Transverse colon (tissue), 4 donors: ENCODE data around the gene PGR. TPM values are rescaled to one million over a fixed set of nuclear protein-coding genes. Genes with fewer than 3 reads are reported as not detected.

ENCODE experiments used
- DNase-seq: peaks from one replicate; pipeline ENCODE4 v3.0.0-alpha.2; 2019
- H3K27ac ChIP-seq, 4 donors: fragments of 200-600 bp; sonication (generic); 2 replicates each; pipeline ENCODE4 v1.5.1; 2016 to 2018; ENCODE audit warnings: inconsistent platforms in 4 of 4
- H3K27me3 ChIP-seq: fragments of 200-600 bp; sonication (generic); 2 replicates; pipeline ENCODE4 v1.5.1; 2017; ENCODE audit warnings: inconsistent platforms
- H3K36me3 ChIP-seq, 4 donors: fragments of 200-600 bp; sonication (generic); 2 replicates each; pipeline ENCODE4 v1.5.1; 2017 to 2019; ENCODE audit warnings: inconsistent platforms in 4 of 4
- H3K4me1 ChIP-seq, 4 donors: fragments of 200-600 bp; sonication (generic); 2 replicates each; pipeline ENCODE4 v1.5.1; 2017 to 2020; ENCODE audit warnings: inconsistent platforms in 4 of 4
- H3K4me3 ChIP-seq, 4 donors: fragments of 200-600 bp; sonication (generic); 1 replicate in 1 of 4; 2 replicates in 3 of 4; pipeline versions ENCODE4 v1.5.1 to v1.6.1; 2017 to 2019; ENCODE audit warnings: inconsistent platforms in 4 of 4
- H3K9me3 ChIP-seq, 2 donors: fragments of 200-600 bp; sonication (generic); 2 replicates each; pipeline ENCODE4 v1.5.1; 2017 to 2019; ENCODE audit warnings: inconsistent platforms in 2 of 2
- EP300 ChIP-seq: sonication (generic); formaldehyde crosslinking; IDR thresholded peaks from one replicate; pipeline ENCODE4 v1.6.1; 2017; ENCODE audit warnings: antibody characterized with exemption, low read depth
- POLR2A ChIP-seq: fragments of 450-650 bp; IDR thresholded peaks from one replicate; pipeline ENCODE4 v1.6.1; 2016; ENCODE audit warnings: antibody characterized with exemption, mild to moderate bottlenecking, moderate library complexity
- POLR2AphosphoS5 ChIP-seq, 3 donors: sonication (generic); formaldehyde crosslinking; IDR thresholded peaks; one replicate each; pipeline ENCODE4 v1.6.1; 2016; ENCODE audit warnings: antibody characterized with exemption in 3 of 3
- WGBS, 2 donors: methylation state at CpG; one replicate each; pipeline ENCODE4 v1.1.5; 2018; ENCODE audit warnings: low coverage in 1 of 2; 5-methylcytosine and 5-hydroxymethylcytosine counted together
- in situ Hi-C, 4 donors: fragments of 200-750 bp; cut with MboI; loops; one replicate each; pipeline versions ENCODE4 v1.15.0 to v1.15.1; 2017; ENCODE audit warnings: low sequenced_read_pairs in 3 of 4, low pct_ligation_motif_present in 1 of 4, low pct_unique_long_range_greater_than_20kb in 1 of 4
- intact Hi-C: fragments of 100-400 bp; cut with DNase I; formaldehyde crosslinking; loops from one replicate; pipeline ENCODE4 v1.15.1; 2023; ENCODE audit warnings: low total_unique reads
- total RNA-seq, 4 donors: library from RNA; depleted of rRNA; stranded (reverse); fragments of >200 nt; gene quantifications; one replicate each; pipeline ENCODE4 v1.1.0, GENCODE V29; 2016
- TF ChIP-seq, protein P1 (sequence below), 5 experiments: fragments of 200-600 bp in 3 of 5; fragments of 450-650 bp in 2 of 5; sonication (generic) in 3 of 5; IDR thresholded peaks; 1 replicate in 2 of 5; 2 replicates in 3 of 5; pipeline ENCODE4 v1.5.1; 2016 to 2017; ENCODE audit warnings: antibody characterized with exemption in 5 of 5, inconsistent platforms in 3 of 5, mild to moderate bottlenecking in 2 of 5, moderate library complexity in 1 of 5

Gene PGR
- total RNA-seq, 4 donors from 2014 or later: 0.95 to 8.0 (median 1.7) TPM

GRCh38 chr11:101113540-101113939, 16.1 kb downstream of the PGR start:
- no peak overlapping the region for H3K27ac ChIP-seq
- 47 to 63% methylated on average over 2 of the region's 2 CpGs for WGBS, 2 donors
- TF ChIP-seq, protein P1, sequence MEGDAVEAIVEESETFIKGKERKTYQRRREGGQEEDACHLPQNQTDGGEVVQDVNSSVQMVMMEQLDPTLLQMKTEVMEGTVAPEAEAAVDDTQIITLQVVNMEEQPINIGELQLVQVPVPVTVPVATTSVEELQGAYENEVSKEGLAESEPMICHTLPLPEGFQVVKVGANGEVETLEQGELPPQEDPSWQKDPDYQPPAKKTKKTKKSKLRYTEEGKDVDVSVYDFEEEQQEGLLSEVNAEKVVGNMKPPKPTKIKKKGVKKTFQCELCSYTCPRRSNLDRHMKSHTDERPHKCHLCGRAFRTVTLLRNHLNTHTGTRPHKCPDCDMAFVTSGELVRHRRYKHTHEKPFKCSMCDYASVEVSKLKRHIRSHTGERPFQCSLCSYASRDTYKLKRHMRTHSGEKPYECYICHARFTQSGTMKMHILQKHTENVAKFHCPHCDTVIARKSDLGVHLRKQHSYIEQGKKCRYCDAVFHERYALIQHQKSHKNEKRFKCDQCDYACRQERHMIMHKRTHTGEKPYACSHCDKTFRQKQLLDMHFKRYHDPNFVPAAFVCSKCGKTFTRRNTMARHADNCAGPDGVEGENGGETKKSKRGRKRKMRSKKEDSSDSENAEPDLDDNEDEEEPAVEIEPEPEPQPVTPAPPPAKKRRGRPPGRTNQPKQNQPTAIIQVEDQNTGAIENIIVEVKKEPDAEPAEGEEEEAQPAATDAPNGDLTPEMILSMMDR (IDR thresholded peaks at IDR 0.05): no peak
- TF ChIP-seq POLR2A (no peak), EP300 (no peak), POLR2AphosphoS5 (IDR thresholded peaks at IDR 0.05) (no peak)

DNA sequence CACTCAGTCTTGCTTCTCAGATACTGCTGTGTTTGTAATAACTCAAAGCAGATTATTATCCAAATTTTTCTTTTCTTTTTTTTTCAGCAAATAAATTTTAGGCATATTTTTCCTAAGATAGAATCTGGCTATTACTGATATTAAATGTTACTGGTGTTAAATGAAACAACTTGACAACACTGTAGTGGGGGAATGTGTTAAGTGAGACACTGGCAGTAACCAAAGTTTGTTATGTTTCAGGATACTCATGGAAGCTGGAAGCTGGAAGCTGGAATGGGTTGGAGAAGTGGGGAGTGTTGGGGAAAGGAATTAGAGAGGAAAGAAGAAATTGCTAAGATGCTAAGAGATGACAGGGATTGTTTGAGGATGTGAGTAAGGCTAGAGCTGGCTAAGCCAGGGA, 24.9 kb downstream of the PGR start:
- H3K4me3 ChIP-seq: no peak overlapping the region
- TF ChIP-seq POLR2AphosphoS5 (IDR thresholded peaks at IDR 0.05) (no peak), POLR2A (no peak), EP300 (no peak)
- TF ChIP-seq, protein P1 (IDR thresholded peaks at IDR 0.05): no peak
- no peaks in the 10 kb centered on the region for H3K36me3 ChIP-seq
- no peak overlapping the region for H3K27ac ChIP-seq
- intact Hi-C loops: no loop called here
- H3K4me1 ChIP-seq: peaks cover 0 to 6% (median 3%) of the 10 kb centered on the region in 4 donors
- H3K9me3 ChIP-seq: no peaks in the 10 kb centered on the region
- in situ Hi-C loops: no loop called here
- DNase-seq: no peak
- H3K27me3 ChIP-seq: no peaks in the 10 kb centered on the region

More at GRCh38 chr11:101113540-101113939, 16.1 kb downstream of the PGR start:
- Histone ChIP-seq H3K9me3 (no peaks in the 10 kb centered on the region), H3K36me3 (no peaks in the 10 kb centered on the region), H3K27me3 (no peaks in the 10 kb centered on the region), H3K4me3 (no peak overlapping the region), H3K4me1 (no peaks in the 10 kb centered on the region)
- intact Hi-C loops (loop anchor here (5.0 kb wide), 1 partner anchor 1491 kb away; no protein-coding TSS in a partner anchor), in situ Hi-C loops (no loop called here)
- DNase-seq: no peak

DNA sequence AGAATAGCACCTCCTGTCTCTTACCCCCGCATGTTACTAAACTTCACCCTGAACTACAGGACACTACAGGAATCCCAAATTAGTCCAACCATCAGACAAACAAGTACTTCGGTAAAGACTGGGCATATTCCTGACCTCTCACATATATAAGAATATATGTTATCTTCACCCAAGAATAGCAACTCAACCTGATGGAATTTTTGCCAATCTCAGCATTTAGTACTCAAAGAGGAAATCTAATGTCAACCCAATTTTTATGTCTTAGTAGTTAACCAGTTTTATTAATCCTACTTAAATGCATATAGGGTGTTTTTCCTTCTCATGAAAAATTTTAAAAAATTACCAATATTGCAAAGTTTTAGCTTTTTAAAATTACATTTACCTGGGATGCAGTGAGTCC, 26.2 kb downstream of the PGR start:
- Histone ChIP-seq H3K27me3 (no peaks in the 10 kb centered on the region), H3K4me3 (no peak overlapping the region), H3K36me3 (no peaks in the 10 kb centered on the region), H3K9me3 (no peaks in the 10 kb centered on the region), H3K27ac (no peak overlapping the region), H3K4me1 (peaks cover 0 to 6% (median 3%) of the 10 kb centered on the region in 4 donors)
- TF ChIP-seq, protein P1 (IDR thresholded peaks at IDR 0.05): no peak
- TF ChIP-seq EP300 (no peak), POLR2AphosphoS5 (IDR thresholded peaks at IDR 0.05) (no peak), POLR2A (no peak)
- 73 to 87% methylated on average over 2 of the region's 2 CpGs for WGBS, 2 donors
- in situ Hi-C loops: no loop called here
- no peak for DNase-seq
- intact Hi-C loops: no loop called here

DNA sequence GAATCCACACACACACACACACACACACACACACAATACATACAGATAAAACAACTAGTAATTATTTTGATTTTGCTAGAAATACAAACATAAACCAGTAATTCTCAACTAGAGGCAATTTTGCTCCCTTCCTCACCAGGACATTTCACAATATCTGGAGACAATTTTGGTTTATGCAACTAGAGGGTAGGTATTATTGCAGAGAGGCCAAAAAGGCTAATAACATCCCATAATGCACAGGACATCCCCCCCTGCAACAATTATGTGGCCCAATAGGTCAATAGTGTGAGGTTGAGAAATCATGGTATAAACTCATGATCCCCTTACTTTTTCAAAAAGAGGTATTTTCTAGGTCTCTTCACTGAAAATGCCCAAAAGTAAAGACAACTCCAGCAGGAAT, 29.0 kb downstream of the PGR start:
- no peak for DNase-seq
- Histone ChIP-seq H3K4me1 (peaks cover 0 to 6% (median 3%) of the 10 kb centered on the region in 4 donors), H3K27me3 (no peaks in the 10 kb centered on the region), H3K27ac (no peak overlapping the region), H3K9me3 (no peaks in the 10 kb centered on the region), H3K4me3 (no peak overlapping the region), H3K36me3 (no peaks in the 10 kb centered on the region)
- intact Hi-C loops: no loop called here
- in situ Hi-C loops: no loop called here
- TF ChIP-seq, protein P1 (IDR thresholded peaks at IDR 0.05): no peak
- TF ChIP-seq POLR2AphosphoS5 (IDR thresholded peaks at IDR 0.05) (no peak), POLR2A (no peak), EP300 (no peak)
